ENCODE results near the gene PTBP3.

The PTBP3 gene

GRCh38 chr9:112351184-112351583, 17.8 kb upstream of the PTBP3 start:
- H2BK12ac ChIP-seq (ENCODE audit: low read length): no peak overlapping the region
- no peaks in the 10 kb centered on the region for H3K27me3 ChIP-seq (ENCODE audit: control insufficient read depth in 3 of 3, insufficient read depth in 3 of 3, low read depth in 1 of 3, low read length in 3 of 3)

GRCh38 chr9:112349008-112349333, 15.6 kb upstream of the PTBP3 start:
- Histone ChIP-seq H2BK120ac (ENCODE audit: low read depth, low read length) (no peak overlapping the region), H3K27me3 (ENCODE audit: control insufficient read depth in 3 of 3, insufficient read depth in 3 of 3, low read depth in 1 of 3, low read length in 3 of 3) (no peaks in the 10 kb centered on the region), H3K4me3 (ENCODE audit: low read length in 2 of 2) (no peak overlapping the region), H3K4me2 (ENCODE audit: insufficient read depth, low read length, poor library complexity, severe bottlenecking) (no peak overlapping the region), H2AK5ac (ENCODE audit: low read depth, low read length) (no peak overlapping the region), H3K23ac (ENCODE audit: low read depth, low read length, poor library complexity) (no peak overlapping the region), H3K14ac (ENCODE audit: low read length) (no peak overlapping the region), H3K27ac (replicated peaks; ENCODE audit: low read length) (no peak overlapping the region), H3K9me3 (replicated peaks in 1 of 2; ENCODE audit: control insufficient read depth in 2 of 2, insufficient read depth in 1 of 2, low read depth in 1 of 2, low read length in 2 of 2) (no peaks in the 10 kb centered on the region), H2BK12ac (ENCODE audit: low read length) (no peak overlapping the region), H2BK5ac (ENCODE audit: low read length) (no peak overlapping the region), H2AFZ (ENCODE audit: low read length) (no peak overlapping the region), H3K36me3 (replicated peaks in 1 of 2; ENCODE audit: control insufficient read depth in 2 of 2, insufficient read depth in 2 of 2, low read length in 2 of 2) (no peaks in the 10 kb centered on the region), H4K8ac (ENCODE audit: low read depth, low read length) (no peak overlapping the region), H2BK15ac (ENCODE audit: low read length) (no peak overlapping the region), H3K4ac (ENCODE audit: low read length) (no peak overlapping the region), H3K79me1 (ENCODE audit: low read depth, low read length) (no peaks in the 10 kb centered on the region), H3K18ac (ENCODE audit: low read length) (no peak overlapping the region), H3K4me1 (ENCODE audit: control insufficient read depth in 2 of 2, insufficient read depth in 1 of 2, low read depth in 1 of 2, low read length in 2 of 2) (no peaks in the 10 kb centered on the region), H4K91ac (ENCODE audit: low read depth, low read length, poor library complexity) (no peak overlapping the region), H3K9ac (ENCODE audit: low read depth, low read length, poor library complexity) (no peak overlapping the region)
- DNase-seq (ENCODE audit: low spot score): no peak
- no CpG with 5 or more reads among the region's 4 CpGs for WGBS, 2 donors (ENCODE audit: extremely low coverage in 2 of 2, insufficient read length in 2 of 2, insufficient replicate concordance in 1 of 2)

More at GRCh38 chr9:112351184-112351583, 17.8 kb upstream of the PTBP3 start:
- H3K9me3 ChIP-seq (replicated peaks in 1 of 2; ENCODE audit: control insufficient read depth in 2 of 2, insufficient read depth in 1 of 2, low read depth in 1 of 2, low read length in 2 of 2): no peaks in the 10 kb centered on the region
- H3K4ac ChIP-seq (ENCODE audit: low read length): no peak overlapping the region
- no peak overlapping the region for H2BK15ac ChIP-seq (ENCODE audit: low read length)
- H3K27ac ChIP-seq (replicated peaks; ENCODE audit: low read length): no peak overlapping the region
- no peak overlapping the region for H3K9ac ChIP-seq (ENCODE audit: low read depth, low read length, poor library complexity)
- H4K8ac ChIP-seq (ENCODE audit: low read depth, low read length): no peak overlapping the region
- H2AFZ ChIP-seq (ENCODE audit: low read length): no peak overlapping the region
- H3K14ac ChIP-seq (ENCODE audit: low read length): no peak overlapping the region
- no peak overlapping the region for H3K23ac ChIP-seq (ENCODE audit: low read depth, low read length, poor library complexity)
- H3K18ac ChIP-seq (ENCODE audit: low read length): no peak overlapping the region
- no peak overlapping the region for H3K4me3 ChIP-seq (ENCODE audit: low read length in 2 of 2)
- no peak overlapping the region for H2BK120ac ChIP-seq (ENCODE audit: low read depth, low read length)
- no peak overlapping the region for H3K4me2 ChIP-seq (ENCODE audit: insufficient read depth, low read length, poor library complexity, severe bottlenecking)
- DNase-seq (ENCODE audit: low spot score): no peak
- H3K36me3 ChIP-seq (replicated peaks in 1 of 2; ENCODE audit: control insufficient read depth in 2 of 2, insufficient read depth in 2 of 2, low read length in 2 of 2): no peaks in the 10 kb centered on the region
- no peak overlapping the region for H4K91ac ChIP-seq (ENCODE audit: low read depth, low read length, poor library complexity)
- no CpG with 5 or more reads among the region's 3 CpGs for WGBS, 2 donors (ENCODE audit: extremely low coverage in 2 of 2, insufficient read length in 2 of 2, insufficient replicate concordance in 1 of 2)
- H3K4me1 ChIP-seq (ENCODE audit: control insufficient read depth in 2 of 2, insufficient read depth in 1 of 2, low read depth in 1 of 2, low read length in 2 of 2): no peaks in the 10 kb centered on the region
- no peak overlapping the region for H2AK5ac ChIP-seq (ENCODE audit: low read depth, low read length)
- H3K79me1 ChIP-seq (ENCODE audit: low read depth, low read length): no peaks in the 10 kb centered on the region
- H2BK5ac ChIP-seq (ENCODE audit: low read length): no peak overlapping the region

GRCh38 chr9:112348257-112349007, 15.0 kb upstream of the PTBP3 start:
- H3K4me3 ChIP-seq (ENCODE audit: low read length in 2 of 2): no peak overlapping the region

GRCh38 chr9:112341730-112342129, 8.3 kb upstream of the PTBP3 start:
- Histone ChIP-seq H4K8ac (ENCODE audit: low read depth, low read length) (no peak overlapping the region), H2BK120ac (ENCODE audit: low read depth, low read length) (no peak overlapping the region), H3K36me3 (replicated peaks in 1 of 2; ENCODE audit: control insufficient read depth in 2 of 2, insufficient read depth in 2 of 2, low read length in 2 of 2) (no peaks in the 10 kb centered on the region), H3K4me3 (ENCODE audit: low read length in 2 of 2) (no peak overlapping the region), H3K79me1 (ENCODE audit: low read depth, low read length) (no peaks in the 10 kb centered on the region), H2BK15ac (ENCODE audit: low read length) (no peak overlapping the region), H3K27ac (replicated peaks; ENCODE audit: low read length) (no peak overlapping the region), H3K4me2 (ENCODE audit: insufficient read depth, low read length, poor library complexity, severe bottlenecking) (no peak overlapping the region), H3K4me1 (ENCODE audit: control insufficient read depth in 2 of 2, insufficient read depth in 1 of 2, low read depth in 1 of 2, low read length in 2 of 2) (no peaks in the 10 kb centered on the region), H2AK5ac (ENCODE audit: low read depth, low read length) (no peak overlapping the region), H4K91ac (ENCODE audit: low read depth, low read length, poor library complexity) (no peak overlapping the region), H3K9me3 (replicated peaks in 1 of 2; ENCODE audit: control insufficient read depth in 2 of 2, insufficient read depth in 1 of 2, low read depth in 1 of 2, low read length in 2 of 2) (no peaks in the 10 kb centered on the region), H3K18ac (ENCODE audit: low read length) (no peak overlapping the region), H2AFZ (ENCODE audit: low read length) (peak overlapping the region; percentile 1), H3K14ac (ENCODE audit: low read length) (no peak overlapping the region), H2BK12ac (ENCODE audit: low read length) (no peak overlapping the region), H3K27me3 (ENCODE audit: control insufficient read depth in 3 of 3, insufficient read depth in 3 of 3, low read depth in 1 of 3, low read length in 3 of 3) (no peaks in the 10 kb centered on the region), H3K4ac (ENCODE audit: low read length) (no peak overlapping the region), H3K23ac (ENCODE audit: low read depth, low read length, poor library complexity) (no peak overlapping the region), H2BK5ac (ENCODE audit: low read length) (no peak overlapping the region), H3K9ac (ENCODE audit: low read depth, low read length, poor library complexity) (no peak overlapping the region)
- no peak for DNase-seq (ENCODE audit: low spot score)

More at GRCh38 chr9:112348257-112349007, 15.0 kb upstream of the PTBP3 start:
- Histone ChIP-seq H3K27ac (replicated peaks; ENCODE audit: low read length) (no peak overlapping the region), H3K36me3 (replicated peaks in 1 of 2; ENCODE audit: control insufficient read depth in 2 of 2, insufficient read depth in 2 of 2, low read length in 2 of 2) (no peaks in the 10 kb centered on the region), H2AFZ (ENCODE audit: low read length) (peak overlapping the region; percentile 63), H3K23ac (ENCODE audit: low read depth, low read length, poor library complexity) (no peak overlapping the region), H2BK15ac (ENCODE audit: low read length) (no peak overlapping the region), H2BK5ac (ENCODE audit: low read length) (no peak overlapping the region), H3K9me3 (replicated peaks in 1 of 2; ENCODE audit: control insufficient read depth in 2 of 2, insufficient read depth in 1 of 2, low read depth in 1 of 2, low read length in 2 of 2) (no peaks in the 10 kb centered on the region), H3K14ac (ENCODE audit: low read length) (no peak overlapping the region), H3K4me1 (ENCODE audit: control insufficient read depth in 2 of 2, insufficient read depth in 1 of 2, low read depth in 1 of 2, low read length in 2 of 2) (no peaks in the 10 kb centered on the region), H2BK12ac (ENCODE audit: low read length) (no peak overlapping the region), H4K91ac (ENCODE audit: low read depth, low read length, poor library complexity) (no peak overlapping the region), H3K79me1 (ENCODE audit: low read depth, low read length) (no peaks in the 10 kb centered on the region), H3K18ac (ENCODE audit: low read length) (no peak overlapping the region), H3K4ac (ENCODE audit: low read length) (no peak overlapping the region), H4K8ac (ENCODE audit: low read depth, low read length) (no peak overlapping the region), H3K27me3 (ENCODE audit: control insufficient read depth in 3 of 3, insufficient read depth in 3 of 3, low read depth in 1 of 3, low read length in 3 of 3) (no peaks in the 10 kb centered on the region), H2BK120ac (ENCODE audit: low read depth, low read length) (no peak overlapping the region), H3K9ac (ENCODE audit: low read depth, low read length, poor library complexity) (no peak overlapping the region), H3K4me2 (ENCODE audit: insufficient read depth, low read length, poor library complexity, severe bottlenecking) (no peak overlapping the region), H2AK5ac (ENCODE audit: low read depth, low read length) (no peak overlapping the region)
- no CpG with 5 or more reads among the region's 19 CpGs for WGBS, 2 donors (ENCODE audit: extremely low coverage in 2 of 2, insufficient read length in 2 of 2, insufficient replicate concordance in 1 of 2)
- DNase-seq (ENCODE audit: low spot score): no peak
